ENCODE measurements around the gene NCK2. TPM values are rescaled to one million over a fixed set of nuclear protein-coding genes. Genes with fewer than 3 reads are reported as not detected.

NCK2 gene
- total RNA-seq, 2 donors from 2014 or later, result 31.7 to 39.3 TPM

DNA sequence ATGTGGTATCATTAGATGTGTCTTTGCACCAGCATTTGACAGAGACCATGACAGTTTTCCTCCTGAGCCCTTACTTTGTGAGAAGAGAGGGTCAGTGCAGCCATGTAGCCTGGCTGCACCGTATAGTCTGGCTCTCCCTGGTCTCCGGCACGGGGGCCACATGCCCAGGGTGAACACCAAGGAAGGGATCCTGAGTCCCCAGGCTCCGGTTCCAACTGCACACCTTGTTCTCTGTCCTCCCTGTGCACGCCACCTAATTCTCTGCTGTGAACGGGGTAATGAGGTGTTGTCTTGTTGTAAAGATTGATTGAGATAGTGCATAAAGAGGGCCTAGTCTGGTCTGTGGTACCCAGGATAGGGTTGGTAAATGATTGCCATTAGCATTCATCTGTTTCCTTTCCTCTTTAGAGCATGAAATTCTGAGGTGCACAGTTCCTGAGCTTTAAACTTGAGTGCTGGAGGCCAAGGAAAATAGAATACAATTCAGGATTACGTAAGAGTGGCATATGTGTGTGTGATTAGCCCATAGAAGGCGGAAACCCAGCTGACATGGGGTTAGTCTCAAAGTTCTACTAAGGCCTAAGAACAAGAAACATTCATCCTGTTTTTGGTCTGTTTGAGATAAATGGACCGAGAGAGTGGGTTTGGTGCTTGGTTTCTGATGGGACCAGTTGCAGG, 55.5 kb downstream of the NCK2 start:
- DNase-seq (ENCODE audit: low spot score), result no peak
- H3K4me3 ChIP-seq, result no peak overlapping the region
- H3K27me3 ChIP-seq, result no peaks in the 10 kb centered on the region
- TF ChIP-seq, protein P1, sequence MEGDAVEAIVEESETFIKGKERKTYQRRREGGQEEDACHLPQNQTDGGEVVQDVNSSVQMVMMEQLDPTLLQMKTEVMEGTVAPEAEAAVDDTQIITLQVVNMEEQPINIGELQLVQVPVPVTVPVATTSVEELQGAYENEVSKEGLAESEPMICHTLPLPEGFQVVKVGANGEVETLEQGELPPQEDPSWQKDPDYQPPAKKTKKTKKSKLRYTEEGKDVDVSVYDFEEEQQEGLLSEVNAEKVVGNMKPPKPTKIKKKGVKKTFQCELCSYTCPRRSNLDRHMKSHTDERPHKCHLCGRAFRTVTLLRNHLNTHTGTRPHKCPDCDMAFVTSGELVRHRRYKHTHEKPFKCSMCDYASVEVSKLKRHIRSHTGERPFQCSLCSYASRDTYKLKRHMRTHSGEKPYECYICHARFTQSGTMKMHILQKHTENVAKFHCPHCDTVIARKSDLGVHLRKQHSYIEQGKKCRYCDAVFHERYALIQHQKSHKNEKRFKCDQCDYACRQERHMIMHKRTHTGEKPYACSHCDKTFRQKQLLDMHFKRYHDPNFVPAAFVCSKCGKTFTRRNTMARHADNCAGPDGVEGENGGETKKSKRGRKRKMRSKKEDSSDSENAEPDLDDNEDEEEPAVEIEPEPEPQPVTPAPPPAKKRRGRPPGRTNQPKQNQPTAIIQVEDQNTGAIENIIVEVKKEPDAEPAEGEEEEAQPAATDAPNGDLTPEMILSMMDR (IDR thresholded peaks at IDR 0.05), result no peak
- no peaks in the 10 kb centered on the region for H3K36me3 ChIP-seq
- peaks cover 0 to 73% of the 10 kb centered on the region in 2 donors for H3K4me1 ChIP-seq
- no peaks in the 10 kb centered on the region for H3K9me3 ChIP-seq
- H3K27ac ChIP-seq, result no peak overlapping the region

GRCh38 chr2:105800953-105801635, 56.4 kb downstream of the NCK2 start:
- H3K36me3 ChIP-seq, result no peaks in the 10 kb centered on the region
- H3K9me3 ChIP-seq, result no peaks in the 10 kb centered on the region
- H3K4me3 ChIP-seq, result no peak overlapping the region
- TF ChIP-seq, protein P1 (IDR thresholded peaks at IDR 0.05), result no peak
- peaks cover 0 to 65% of the 10 kb centered on the region in 2 donors for H3K4me1 ChIP-seq
- H3K27me3 ChIP-seq, result no peaks in the 10 kb centered on the region
- DNase-seq (ENCODE audit: low spot score), result no peak
- no peak overlapping the region for H3K27ac ChIP-seq

DNA sequence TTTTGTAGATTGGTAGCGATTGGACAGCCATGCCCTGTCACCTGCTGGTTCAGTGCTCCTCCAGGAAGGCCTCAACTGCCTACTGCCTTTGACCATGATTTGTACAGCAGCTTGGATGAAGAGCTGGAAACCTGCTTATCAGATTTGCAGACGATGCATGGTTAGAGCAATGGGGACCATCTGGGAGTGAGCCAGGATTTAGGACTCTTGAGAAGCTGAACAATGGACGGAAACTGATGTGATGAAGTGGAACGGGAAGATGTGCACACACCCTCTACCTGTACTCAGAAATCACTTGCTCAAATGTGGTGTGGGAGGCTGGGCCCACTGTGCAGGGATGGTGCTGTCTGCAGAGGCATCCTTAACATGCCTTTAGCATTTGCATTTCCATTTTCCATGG, 57.2 kb downstream of the NCK2 start:
- Histone ChIP-seq H3K4me3 (no peak overlapping the region), H3K9me3 (no peaks in the 10 kb centered on the region), H3K4me1 (peaks cover 0 to 57% of the 10 kb centered on the region in 2 donors), H3K36me3 (no peaks in the 10 kb centered on the region), H3K27ac (no peak overlapping the region), H3K27me3 (no peaks in the 10 kb centered on the region)
- TF ChIP-seq, protein P1 (IDR thresholded peaks at IDR 0.05), result no peak
- DNase-seq (ENCODE audit: low spot score), result no peak

GRCh38 chr2:105802587-105802986, 57.9 kb downstream of the NCK2 start:
- H3K27me3 ChIP-seq, result no peaks in the 10 kb centered on the region
- no peaks in the 10 kb centered on the region for H3K9me3 ChIP-seq
- TF ChIP-seq, protein P1 (IDR thresholded peaks at IDR 0.05), result no peak
- peaks cover 0 to 53% of the 10 kb centered on the region in 2 donors for H3K4me1 ChIP-seq
- no peak overlapping the region for H3K4me3 ChIP-seq
- DNase-seq (ENCODE audit: low spot score), result no peak
- no peaks in the 10 kb centered on the region for H3K36me3 ChIP-seq
- H3K27ac ChIP-seq, result no peak overlapping the region

GRCh38 chr2:105803337-105803736, 58.6 kb downstream of the NCK2 start:
- DNase-seq (ENCODE audit: low spot score), result no peak
- TF ChIP-seq, protein P1 (IDR thresholded peaks at IDR 0.05), result no peak
- H3K4me3 ChIP-seq, result no peak overlapping the region
- H3K4me1 ChIP-seq, result peaks cover 0 to 49% of the 10 kb centered on the region in 2 donors
- H3K27ac ChIP-seq, result no peak overlapping the region
- H3K36me3 ChIP-seq, result no peaks in the 10 kb centered on the region
- no peaks in the 10 kb centered on the region for H3K9me3 ChIP-seq
- no peaks in the 10 kb centered on the region for H3K27me3 ChIP-seq
